Suppressor macrophage (primary cell): Measurements from ENCODE around the gene NEDD4.
"Not testable (repeated sequence)": the region's sequence is repeated elsewhere in the genome, so short reads cannot be mapped to it uniquely, and the experiment has no call there.

Experiments
- DNase-seq, 4 experiments: peaks; one replicate each; pipeline ENCODE4 v3.0.0-alpha.2; 2020 to 2022

The NEDD4 gene

DNA sequence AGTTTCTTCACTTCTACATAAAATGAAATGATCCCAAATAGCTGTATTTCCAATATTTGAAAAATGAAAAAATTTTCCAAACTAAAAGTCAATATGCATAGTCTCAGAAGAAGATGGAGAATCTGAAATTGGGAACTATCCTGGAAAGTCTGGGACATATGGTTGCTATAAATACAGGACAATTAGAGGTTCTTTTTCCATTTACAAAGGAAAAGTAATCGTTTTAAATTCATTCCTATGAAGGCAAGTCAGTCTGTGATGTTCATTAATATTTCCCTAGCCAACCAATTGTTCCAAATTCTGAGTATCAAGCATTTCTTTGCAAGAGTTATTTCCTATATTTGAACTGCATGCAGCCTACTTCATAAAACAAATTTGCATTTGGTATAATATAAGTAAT lies 102.2 kb downstream of the NEDD4 start:
- no peak for DNase-seq

DNA sequence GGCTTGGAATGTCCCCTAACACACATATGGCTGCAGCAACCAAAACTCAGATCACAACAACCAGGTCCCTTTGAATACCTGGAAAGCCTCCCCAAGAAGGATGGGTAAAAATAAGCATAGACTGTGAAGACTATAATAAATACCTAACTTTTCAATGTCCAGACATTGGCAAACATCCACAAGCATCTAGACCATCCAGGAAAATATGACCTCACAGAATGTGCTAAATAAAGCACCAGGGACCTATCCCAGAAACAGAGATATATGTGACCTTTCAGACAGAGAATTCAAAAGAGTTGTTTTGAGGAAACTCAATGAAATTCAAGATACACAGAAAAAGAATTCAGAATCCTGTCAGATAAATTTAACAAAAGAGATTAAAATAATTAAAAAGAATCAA lies 109.2 kb downstream of the NEDD4 start:
- no peak for DNase-seq

DNA sequence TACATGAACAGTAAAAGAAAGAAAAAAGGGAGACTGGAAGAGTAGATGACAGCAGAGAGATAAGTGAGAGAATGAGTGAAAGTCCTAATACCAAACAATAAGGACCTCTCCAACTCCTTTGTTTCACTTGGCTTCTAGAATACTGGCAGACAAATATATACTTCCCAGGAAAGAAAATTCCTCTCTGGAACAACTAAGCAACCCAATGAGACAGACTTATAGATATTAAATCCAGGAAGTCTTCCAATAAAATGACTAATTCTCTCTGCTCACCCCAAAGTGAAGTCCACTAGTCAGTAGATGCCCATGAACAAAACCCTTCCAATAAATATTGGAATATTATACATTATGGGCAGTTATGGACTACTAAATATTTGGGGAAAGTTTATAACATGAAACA lies 114.2 kb downstream of the NEDD4 start:
- DNase-seq, result no peak

DNA sequence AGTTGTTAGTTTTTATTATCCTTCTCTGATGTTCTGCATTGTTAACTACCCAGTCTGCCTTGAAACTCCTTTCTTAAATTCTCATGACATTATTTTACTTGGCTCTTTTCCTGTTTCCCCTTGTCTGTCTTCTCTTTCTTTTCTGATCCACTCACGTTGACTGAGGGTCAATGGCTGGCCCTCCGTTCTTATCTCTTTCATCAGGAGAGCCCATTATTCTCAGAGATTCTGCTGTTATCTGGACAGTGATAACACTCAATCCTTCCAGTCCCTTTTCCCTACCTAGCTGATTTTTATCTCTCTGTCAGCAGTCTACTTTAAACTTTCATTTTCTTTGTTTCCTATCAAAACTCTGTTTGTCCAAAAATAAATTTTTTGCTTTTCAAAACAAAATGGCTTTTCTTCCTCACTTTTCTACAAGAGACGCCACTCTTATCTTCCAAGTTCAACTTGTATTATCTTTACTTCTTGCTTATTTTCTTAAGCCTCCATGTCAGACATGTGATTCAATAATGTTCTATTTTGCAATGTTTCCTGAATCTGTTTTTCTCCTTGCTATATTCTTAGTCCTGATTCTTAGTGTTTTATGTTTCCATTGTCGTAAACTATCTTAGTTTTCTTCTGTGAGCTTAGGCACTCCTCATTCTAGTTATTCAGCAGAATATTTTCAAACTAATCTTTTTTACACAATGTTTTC lies 120.2 kb downstream of the NEDD4 start:
- DNase-seq, result no peak

DNA sequence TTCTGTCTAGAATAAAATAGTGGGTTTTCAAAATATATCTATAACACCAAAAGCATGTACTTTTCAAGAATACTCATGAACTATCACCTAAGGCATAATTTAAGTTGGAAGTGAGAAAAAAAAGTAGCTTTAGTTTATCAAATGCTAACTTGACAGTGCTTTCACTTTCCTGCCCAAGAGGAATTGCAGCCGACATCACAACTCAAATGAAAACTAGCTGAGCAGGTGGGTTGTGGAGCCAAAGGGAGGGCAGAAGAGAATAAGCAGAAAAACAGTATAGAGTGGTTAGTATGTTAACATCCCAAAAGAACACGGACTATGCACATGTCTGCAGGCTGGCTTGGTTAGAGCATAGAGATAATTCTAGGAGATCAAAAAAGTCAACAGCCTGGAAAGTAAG lies 120.9 kb downstream of the NEDD4 start:
- DNase-seq, result no peak

DNA sequence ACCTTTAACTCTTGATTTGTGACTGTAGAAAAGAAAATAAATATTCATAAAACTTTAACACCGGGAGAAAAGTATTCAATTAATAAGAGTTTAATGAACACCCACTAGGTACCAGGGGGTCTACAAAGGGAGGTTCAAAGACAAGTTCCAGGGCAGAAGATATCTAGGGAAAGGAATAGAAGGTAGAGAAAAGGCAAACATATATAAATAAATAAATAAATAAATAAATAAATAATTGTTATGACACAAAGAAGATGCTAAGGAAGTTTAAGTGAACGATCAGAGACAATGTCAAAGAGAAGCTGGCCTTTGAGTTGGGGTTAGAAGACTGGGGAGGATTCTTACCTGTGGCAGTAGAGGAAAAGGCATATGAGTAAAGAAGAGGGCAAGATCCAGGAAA lies 123.8 kb downstream of the NEDD4 start:
- DNase-seq, result no peak

DNA sequence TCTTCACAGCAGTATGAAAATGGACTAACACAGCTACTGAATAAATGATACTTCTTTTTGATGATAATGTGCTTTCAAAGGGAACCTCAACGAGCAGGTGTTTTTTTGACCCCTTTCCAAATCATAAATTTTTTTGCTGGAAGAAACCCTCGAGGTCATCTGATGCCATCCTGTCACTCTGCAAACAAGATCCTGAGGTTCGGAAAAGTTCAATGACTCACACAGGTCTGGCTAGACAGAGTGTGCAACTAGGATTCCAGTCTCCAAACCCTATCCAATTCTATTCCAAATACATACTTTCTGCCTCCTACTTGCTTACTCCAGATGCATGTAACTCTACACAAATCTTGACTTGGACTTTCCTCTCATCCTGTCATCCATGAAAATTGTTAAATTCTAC lies 124.7 kb downstream of the NEDD4 start:
- DNase-seq, result no peak

DNA sequence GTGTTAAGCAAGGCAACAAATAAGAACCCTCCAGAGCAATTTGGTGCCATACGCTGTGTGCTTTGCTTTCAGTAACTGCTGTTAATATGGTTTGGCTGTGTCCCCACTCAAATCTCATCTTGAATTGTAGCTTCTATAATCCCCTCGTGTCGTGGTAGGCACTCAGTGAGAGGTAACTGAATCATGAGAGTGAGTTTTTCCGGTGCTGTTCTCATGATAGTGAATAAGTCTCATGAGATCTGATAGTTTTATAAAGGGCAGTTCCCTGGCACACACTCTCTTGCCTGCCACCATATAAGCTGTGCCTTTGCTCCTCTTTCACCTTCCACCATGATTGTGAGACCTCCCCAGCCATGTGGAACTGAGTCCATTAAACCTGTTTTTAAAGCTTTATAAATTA lies 125.1 kb downstream of the NEDD4 start:
- not testable (repeated sequence) for DNase-seq

DNA sequence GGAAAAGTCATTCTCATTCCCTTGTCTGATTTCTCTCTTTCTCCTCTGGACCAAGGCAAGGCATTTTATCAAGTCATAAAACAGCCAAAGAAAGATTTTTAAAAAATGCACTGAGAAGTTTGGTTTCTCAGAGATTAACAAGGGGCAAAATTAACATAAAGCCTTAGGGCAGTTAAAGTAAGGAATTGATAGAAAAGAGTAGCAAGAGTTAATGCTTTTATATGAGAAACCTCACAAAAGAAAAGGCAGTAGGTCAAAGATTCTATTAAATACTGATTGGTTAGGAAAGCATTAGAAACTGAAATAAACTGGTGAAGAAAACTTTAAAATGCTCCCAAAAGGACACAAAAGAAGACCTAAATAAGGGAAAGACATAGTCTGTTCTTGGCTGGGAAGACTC lies 129.5 kb downstream of the NEDD4 start:
- no peak for DNase-seq

DNA sequence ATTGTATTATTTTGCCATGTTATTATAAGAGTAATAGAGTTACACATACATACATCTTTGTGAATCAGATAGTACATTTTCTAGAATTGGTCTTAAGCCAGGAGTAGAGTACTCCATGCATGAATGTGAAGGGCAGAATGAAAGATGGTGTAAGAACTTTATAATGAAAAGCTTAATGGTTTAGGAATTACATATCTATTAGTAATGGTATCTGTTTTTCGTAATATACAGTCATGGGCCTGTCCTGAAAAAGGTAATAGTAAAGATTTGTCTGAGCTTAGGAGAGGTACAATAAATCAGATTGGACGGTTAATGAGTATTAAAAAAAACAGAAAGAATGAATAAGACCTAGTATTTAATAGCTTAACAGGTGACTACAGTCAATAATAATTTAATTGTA lies 132.3 kb downstream of the NEDD4 start:
- no peak for DNase-seq

DNA sequence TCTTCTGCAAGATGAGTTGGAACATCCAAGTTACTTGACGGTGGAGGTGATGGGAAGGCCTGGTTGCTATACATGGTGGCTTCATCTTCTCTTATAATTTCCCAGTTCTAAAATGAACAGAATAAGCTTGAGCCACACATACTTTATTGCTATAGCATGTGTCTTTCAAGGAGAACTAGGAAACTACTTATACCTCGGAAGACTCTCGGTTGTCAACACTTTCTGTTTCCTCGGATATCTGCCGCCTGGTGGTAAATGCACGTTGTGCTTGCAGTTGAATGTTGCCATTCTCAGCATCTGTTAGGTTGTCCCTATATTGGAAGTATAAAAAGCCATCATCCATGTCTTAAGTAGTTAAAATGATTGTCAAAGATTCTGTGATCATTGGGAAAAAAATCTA lies 132.9 kb downstream of the NEDD4 start:
- no peak for DNase-seq

DNA sequence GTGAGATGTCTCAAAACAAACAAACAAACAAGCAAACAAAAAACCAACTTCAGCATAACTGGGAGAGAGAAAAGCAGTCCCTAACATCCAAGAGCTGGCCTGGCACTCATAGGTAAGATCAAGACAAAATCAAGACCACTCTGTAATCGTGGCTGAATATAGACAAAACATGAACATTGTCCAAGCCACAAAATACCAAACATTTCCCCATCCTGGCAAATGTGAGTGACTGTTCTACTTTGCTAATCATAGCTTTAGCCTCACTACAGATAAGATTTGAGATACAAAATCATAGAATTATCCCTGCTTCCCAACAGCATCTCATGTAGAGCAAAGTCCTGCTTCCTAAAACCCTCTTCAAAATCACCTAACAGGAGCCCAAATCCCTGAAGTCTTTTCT lies 133.7 kb downstream of the NEDD4 start:
- DNase-seq, result no peak

DNA sequence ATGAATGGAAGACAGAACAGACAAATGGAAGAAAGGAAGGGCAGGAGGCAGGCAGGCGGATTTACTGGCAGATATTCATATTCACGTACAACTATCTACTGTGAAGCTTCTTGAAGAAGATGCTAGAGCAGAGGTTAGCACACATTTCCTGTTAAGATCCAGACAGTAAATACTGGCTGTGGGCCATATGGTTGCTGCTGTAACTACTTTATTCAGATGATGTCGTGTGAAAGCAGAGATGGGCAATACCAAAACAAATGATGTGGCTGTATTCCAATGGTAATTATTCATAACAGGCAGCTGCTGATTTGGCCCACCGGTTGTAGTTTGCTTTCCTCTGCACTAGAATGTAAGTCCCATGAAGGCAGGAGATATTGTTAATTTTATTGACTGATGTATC lies 134.8 kb downstream of the NEDD4 start:
- no peak for DNase-seq

DNA sequence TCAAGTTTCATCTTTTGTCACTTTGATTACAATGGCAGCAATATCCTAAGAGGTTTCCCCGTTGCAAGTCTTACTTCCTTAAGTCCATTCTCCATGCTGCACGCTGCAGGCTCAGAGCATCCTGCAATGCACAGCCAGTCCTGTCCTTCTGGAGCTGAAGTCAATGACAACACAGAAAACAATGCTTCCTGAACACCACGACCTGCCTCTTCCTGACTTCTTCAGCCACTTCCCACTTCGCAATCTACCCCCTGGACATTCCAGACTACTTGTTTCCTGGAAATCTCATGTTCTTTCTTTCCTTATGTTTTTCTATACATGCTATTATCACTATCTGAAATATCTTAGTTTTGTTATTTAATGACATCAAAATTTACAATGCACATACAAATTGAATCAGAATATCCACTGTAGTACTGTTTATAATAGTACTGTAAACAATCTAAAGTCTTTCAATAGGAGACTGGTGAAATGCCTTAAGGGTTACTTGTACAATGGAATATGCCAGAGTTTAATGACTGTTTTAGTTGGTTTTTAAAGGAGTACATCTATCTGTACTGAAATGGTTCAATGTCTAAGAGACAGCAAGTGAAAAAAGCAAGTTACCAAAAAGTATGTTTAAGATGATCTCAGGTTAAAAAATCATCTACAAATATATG lies 136.8 kb downstream of the NEDD4 start:
- no peak for DNase-seq

DNA sequence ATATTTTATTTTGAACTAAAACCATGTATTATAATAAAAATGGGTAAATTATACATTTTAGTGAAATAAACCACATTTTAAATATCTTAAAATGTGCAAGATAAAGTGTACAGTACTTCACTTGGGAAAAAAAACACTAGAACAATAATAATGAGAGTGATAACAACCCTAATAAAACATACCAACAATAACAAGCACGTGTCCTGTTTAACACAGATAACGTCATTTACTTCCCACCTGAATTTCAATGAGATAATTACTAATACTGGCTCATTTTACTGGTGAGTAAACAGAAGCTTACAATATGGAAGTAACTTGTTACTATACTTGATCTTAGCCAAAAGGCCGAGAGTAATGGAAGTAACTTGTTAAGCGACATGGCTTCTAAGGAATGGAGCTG lies 140.3 kb downstream of the NEDD4 start:
- no peak for DNase-seq

DNA sequence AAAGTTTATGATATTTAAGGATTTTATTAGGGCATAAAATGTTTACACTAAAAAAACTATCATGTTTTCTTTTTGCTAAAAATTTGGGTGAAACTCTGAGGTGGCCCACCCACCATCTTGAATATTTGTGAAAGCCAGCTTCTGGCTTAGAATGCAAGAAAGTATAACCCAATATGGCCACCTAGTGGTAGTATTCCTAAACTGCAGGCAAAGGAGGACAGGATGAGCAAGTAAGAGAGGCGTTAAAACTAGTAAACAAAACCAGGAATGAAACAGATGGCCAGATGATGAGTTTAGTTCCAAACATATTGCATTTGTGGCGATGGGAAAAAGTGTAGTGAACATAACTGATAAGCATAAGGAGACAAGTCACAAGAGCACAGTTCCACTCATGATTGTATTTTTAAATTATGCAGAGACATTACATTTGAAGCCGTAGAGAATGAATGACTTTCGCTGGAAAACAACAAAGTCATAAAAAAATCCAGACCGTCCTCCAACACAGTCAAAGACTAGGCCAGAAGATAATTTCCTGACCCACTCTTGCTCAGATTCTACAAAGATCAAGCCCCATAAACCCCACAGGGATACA lies 147.2 kb downstream of the NEDD4 start:
- peak; percentile 71 to 82 (median 79) for DNase-seq

DNA sequence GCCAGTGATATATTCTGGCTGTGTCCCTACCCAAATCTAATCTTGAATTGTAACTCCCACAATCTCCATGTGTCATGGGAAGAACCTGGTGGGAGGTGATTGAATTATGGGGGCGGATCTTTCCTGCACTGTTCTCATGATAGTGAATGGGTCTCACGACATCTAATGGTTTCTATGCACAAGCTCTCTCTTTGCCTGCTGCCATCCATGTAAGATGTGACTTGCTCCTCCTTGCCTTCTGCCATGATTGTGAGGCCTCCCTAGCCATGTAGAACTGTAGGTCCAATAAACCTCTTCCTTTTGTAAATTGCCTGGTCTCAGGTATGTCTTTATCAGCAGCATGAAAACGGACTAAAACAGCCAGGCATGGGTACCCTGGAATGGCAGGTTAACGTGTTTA lies 150.5 kb downstream of the NEDD4 start:
- not testable (repeated sequence) for DNase-seq

DNA sequence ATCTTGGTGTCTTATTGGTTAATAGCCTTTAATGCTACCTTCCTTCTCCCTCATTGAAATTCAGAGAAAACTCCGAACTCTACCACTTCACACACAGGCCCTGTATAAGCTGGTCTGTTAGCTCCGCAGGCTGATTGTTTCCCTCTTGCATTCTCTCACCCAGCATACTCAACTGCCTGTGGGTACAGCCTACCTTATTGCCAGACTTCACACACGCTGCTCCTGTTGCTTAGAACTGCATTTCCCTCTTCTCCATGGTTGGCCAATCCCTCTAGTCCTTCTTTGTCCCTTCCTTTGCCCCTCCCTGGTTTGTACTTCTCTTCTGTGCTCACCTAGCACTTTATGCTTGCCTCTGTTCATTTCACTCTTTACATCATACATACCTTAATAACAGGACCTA lies 157.5 kb downstream of the NEDD4 start:
- no peak for DNase-seq

DNA sequence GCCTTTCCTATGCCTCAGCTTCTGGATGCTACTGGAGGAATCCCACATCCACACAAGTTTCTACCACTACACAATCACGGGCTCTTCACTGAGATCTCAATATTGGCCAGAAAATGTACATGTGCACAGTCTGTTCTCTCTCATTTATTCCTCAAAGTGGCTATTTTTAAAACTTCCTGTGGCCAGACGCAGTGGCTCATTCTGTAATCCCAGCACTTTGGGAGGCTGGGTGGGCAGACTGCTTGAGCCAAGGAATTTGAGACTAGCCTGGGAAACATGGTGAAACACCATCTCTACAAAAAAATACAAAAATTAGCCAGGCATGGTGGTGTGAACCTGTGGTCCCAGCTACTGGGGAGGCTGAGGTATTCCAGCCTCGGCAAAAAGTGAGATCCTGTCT lies 159.1 kb downstream of the NEDD4 start:
- DNase-seq, result no peak

DNA sequence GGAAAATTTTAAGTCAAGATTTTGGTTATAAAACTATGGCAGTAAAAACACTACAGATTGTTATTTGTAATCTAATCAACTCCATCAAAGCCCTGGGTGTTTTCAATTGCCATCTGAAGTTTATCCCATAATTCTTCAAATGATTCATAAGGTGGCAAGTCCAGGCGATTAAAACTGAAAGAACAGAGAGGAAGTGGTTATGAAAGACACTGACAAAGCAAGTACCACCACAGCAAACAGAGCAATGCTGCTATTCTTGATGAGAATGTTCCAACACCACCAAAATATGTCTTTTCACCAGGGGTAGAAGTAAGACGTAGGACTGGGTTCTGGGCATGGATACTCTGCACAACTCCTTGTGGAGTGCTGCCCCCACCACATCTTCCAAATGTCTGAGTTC lies 163.6 kb downstream of the NEDD4 start:
- peak in 2 of 4 experiments; percentile 17 to 49 for DNase-seq

DNA sequence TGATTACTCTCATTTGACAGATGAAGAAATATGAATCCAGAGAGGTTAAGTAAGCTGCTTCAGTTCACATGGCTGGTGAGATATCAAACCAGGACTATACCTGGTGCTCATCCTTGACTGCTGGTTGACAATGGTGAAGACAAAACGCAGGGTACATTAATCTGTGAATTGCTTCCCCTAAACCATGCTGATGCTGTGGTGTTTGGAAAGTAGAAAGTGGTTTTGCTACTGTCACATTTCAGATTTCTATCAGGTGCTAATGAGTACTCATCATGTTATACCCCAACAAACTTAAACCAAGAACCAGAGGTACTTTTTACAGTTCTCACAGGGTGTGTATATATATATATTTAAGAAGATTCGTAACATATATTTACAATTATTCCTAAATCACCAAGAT lies 165.5 kb downstream of the NEDD4 start:
- no peak for DNase-seq

DNA sequence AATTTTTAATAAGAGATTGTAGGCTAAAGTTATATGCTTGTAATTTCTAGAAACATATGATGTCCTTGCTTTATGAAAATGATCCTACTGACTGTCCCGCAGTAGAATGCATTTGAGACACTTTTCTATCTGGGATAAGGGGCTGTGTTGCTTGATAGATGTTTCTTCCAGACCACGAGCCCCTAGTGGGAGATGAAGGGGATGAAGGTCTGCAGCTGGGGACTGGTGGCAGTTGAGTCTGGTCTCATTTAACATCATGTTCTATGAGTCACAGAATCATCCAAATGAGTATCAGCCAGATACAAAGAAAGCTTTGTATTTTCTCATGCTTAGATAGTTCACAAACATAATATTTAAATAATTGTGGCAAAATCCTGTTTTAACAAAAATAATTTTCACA lies 166.2 kb downstream of the NEDD4 start:
- no peak for DNase-seq

DNA sequence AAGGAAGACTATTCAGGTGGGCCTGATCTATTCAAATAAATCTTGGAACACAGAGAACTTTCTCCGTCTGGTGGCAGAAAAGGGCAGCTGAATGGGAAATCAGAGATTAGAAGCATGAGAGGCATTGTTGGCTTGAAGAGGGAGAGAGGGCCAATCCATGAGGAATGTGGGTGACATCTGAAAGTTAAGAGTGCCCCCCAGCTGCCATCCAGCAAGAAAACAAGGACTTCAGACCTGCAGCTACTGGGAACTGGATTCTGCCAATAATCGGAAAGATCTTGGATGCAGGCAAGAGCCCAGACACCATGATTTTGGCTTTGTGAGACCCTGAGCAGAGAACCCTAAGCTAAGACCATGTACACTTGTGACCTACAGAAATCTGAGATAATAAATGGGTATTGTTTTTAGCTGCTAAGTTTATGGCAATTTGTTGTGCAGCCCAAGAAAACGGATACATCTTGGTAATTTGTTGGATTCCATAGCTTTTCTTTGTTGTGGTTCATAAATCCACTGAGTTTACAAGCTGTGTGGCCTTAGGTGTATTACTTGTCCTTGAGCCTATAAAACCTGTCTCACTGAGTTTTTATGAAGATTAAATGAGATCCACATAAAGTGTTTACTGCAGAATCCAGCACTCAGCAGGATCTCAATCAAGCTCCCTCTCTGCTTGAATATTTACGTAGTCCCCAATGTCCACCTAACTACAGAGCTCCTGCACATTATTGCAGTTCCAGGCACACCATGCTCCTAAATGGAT lies 168.4 kb downstream of the NEDD4 start:
- no peak for DNase-seq
